GM12878 (cell line): ENCODE data around the gene DNAJC19. TPM values are rescaled to one million over a fixed set of nuclear protein-coding genes. Genes with fewer than 3 reads are reported as not detected.

Experiments
- ATAC-seq: fragments of 200-7000 bp; cut with Tn5 transposase; 3 replicates; pipeline ENCODE4 v1.9.1; 2020; ENCODE audit warnings: mild to moderate bottlenecking, moderate library complexity
- BruUV-seq: library from RNA; stranded (reverse); fragments of 400-500 nt; replicated peaks from 2 replicates; lab custom pipeline; 2021; lab: Mats Ljungman, UMichigan
- CTCF ChIA-PET: fragments of 300-600 bp; sonication (Branson Sonifier 250); formaldehyde crosslinking; extraction: SDS; loops from one replicate; lab custom pipeline; 2021; ENCODE audit warnings: inconsistent platforms; lab: Yijun Ruan, JAX
- POLR2A ChIA-PET: fragments of 350-600 bp; formaldehyde crosslinking; extraction: SDS; loops from one replicate; lab custom pipeline; 2021; ENCODE audit warnings: inconsistent platforms; lab: Charles Lee
- RAD21 ChIA-PET: fragments of 300-600 bp; sonication (Branson Sonifier 250); formaldehyde crosslinking; loops from one replicate; lab custom pipeline; 2023; ENCODE audit warnings: antibody characterized with exemption; ENCODE audit not compliant: unreplicated experiment; lab: Charles Lee
- SMC1A ChIA-PET: fragments of 300-600 bp; sonication (Branson Sonifier 250); formaldehyde crosslinking; loops from one replicate; lab custom pipeline; 2023; ENCODE audit not compliant: unreplicated experiment, uncharacterized antibody; lab: Charles Lee
- DNase-seq: peaks from one replicate; pipeline ENCODE4 v3.0.0-alpha.2; 2011; ENCODE audit warnings: low read depth, low spot score
- FAIRE-seq: peaks from 3 replicates; lab custom pipeline; 2011; peaks lifted over from hg19 to GRCh38; lab: Jason Lieb, UNC
- H2AFZ ChIP-seq: 2 replicates; pipeline ENCODE4 v1.6.0; 2011; ENCODE audit warnings: low read depth, low read length, control low read depth; ENCODE audit not compliant: control insufficient read depth
- H3K27ac ChIP-seq: 2 replicates; pipeline ENCODE4 v1.5.1; 2011; ENCODE audit warnings: control low read depth; ENCODE audit not compliant: control insufficient read depth, insufficient read depth
- H3K27me3 ChIP-seq, 2 experiments: replicated peaks in 1 of 2; 2 replicates each; pipeline versions ENCODE4 v1.6.0 to v1.6.1; 2011; ENCODE audit warnings: low read length in 1 of 2; ENCODE audit not compliant: control insufficient read depth in 2 of 2, insufficient read depth in 2 of 2
- H3K36me3 ChIP-seq, 2 experiments: 2 replicates each; pipeline ENCODE4 v1.5.1; 2011; ENCODE audit warnings: low read length in 1 of 2; ENCODE audit not compliant: control insufficient read depth in 2 of 2, insufficient read depth in 2 of 2
- H3K4me1 ChIP-seq: 2 replicates; pipeline ENCODE4 v1.6.1; 2011; ENCODE audit warnings: mild to moderate bottlenecking, low read length, moderate library complexity, mixed read lengths; ENCODE audit not compliant: control insufficient read depth, insufficient read depth
- H3K4me2 ChIP-seq: 2 replicates; pipeline ENCODE4 v1.6.0; 2011; ENCODE audit warnings: control low read depth; ENCODE audit not compliant: control insufficient read depth, insufficient read depth
- H3K4me3 ChIP-seq: fragments of 200-600 bp; sonication (generic); 2 replicates; pipeline ENCODE4 v1.5.1; 2016
- H3K79me2 ChIP-seq: 2 replicates; pipeline ENCODE4 v1.6.0; 2011; ENCODE audit warnings: low read length; ENCODE audit not compliant: control insufficient read depth, insufficient read depth
- H3K9ac ChIP-seq: 2 replicates; pipeline ENCODE4 v1.8.0; 2011; ENCODE audit warnings: low read length, control low read depth, mixed read lengths; ENCODE audit not compliant: control insufficient read depth, insufficient read depth
- H3K9me3 ChIP-seq: replicated peaks from 3 replicates; pipeline ENCODE4 v1.5.1; 2011; ENCODE audit warnings: mild to moderate bottlenecking, low read length; ENCODE audit not compliant: control insufficient read depth, insufficient read depth
- H4K20me1 ChIP-seq: 2 replicates; pipeline ENCODE4 v1.6.0; 2011; ENCODE audit not compliant: control insufficient read depth, insufficient read depth
- CUX1 ChIP-seq: IDR thresholded peaks from 2 replicates; pipeline ENCODE4 v1.6.1; 2012; ENCODE audit warnings: improper control_type of control experiment, low read depth, low read length; ENCODE audit not compliant: insufficient replicate concordance
- E4F1 ChIP-seq: fragments of 450-650 bp; IDR thresholded peaks from 2 replicates; pipeline ENCODE4 v1.6.1; 2018; ENCODE audit warnings: borderline replicate concordance, mild to moderate bottlenecking; ENCODE audit not compliant: partially characterized antibody
- EED ChIP-seq: sonication (generic); IDR thresholded peaks from 2 replicates; pipeline ENCODE4 v1.6.1; 2016; ENCODE audit warnings: antibody characterized with exemption, low read depth
- ETV6 ChIP-seq, 2 experiments: fragments of 450-650 bp in 1 of 2; IDR thresholded peaks in 1 of 2; conservative IDR thresholded peaks in 1 of 2; 2 replicates each; pipeline ENCODE4 v1.6.1; 2014; ENCODE audit warnings: antibody characterized with exemption in 1 of 2, borderline replicate concordance in 1 of 2, low read depth in 1 of 2, mild to moderate bottlenecking in 1 of 2, moderate library complexity in 1 of 2
- FOXM1 ChIP-seq: IDR thresholded peaks from 2 replicates; pipeline ENCODE4 v1.6.1; 2012; ENCODE audit warnings: low read depth, mild to moderate bottlenecking, inconsistent platforms, low read length, moderate library complexity
- IRF5 ChIP-seq: fragments of 450-650 bp; IDR thresholded peaks from 2 replicates; pipeline ENCODE4 v1.6.1; 2017; ENCODE audit warnings: borderline replicate concordance
- MEF2A ChIP-seq: IDR thresholded peaks from 2 replicates; pipeline ENCODE4 v1.6.1; 2011; ENCODE audit warnings: low read depth, mild to moderate bottlenecking, low read length, moderate library complexity; ENCODE audit not compliant: insufficient read depth
- NBN ChIP-seq: fragments of 450-650 bp; IDR thresholded peaks from 2 replicates; pipeline ENCODE4 v1.6.1; 2016
- RELB ChIP-seq: fragments of 450-650 bp; IDR thresholded peaks from 2 replicates; pipeline ENCODE4 v1.6.1; 2017; ENCODE audit warnings: low read depth, mild to moderate bottlenecking, moderate library complexity
- SMAD5 ChIP-seq: IDR thresholded peaks from 2 replicates; pipeline ENCODE4 v1.6.1; 2016; ENCODE audit warnings: antibody characterized with exemption, low read depth
- ZBTB33 ChIP-seq: fragments of 450-650 bp; IDR thresholded peaks from 2 replicates; pipeline ENCODE4 v1.6.1; 2017; ENCODE audit warnings: mild to moderate bottlenecking
- WGBS: methylation state at CpG from one replicate; pipeline ENCODE4 v1.1.6; 2016; ENCODE audit warnings: low lambda C conversion rate; ENCODE audit not compliant: insufficient replicate concordance, insufficient coverage; ENCODE audit errors: missing lambda C conversion rate; 5-methylcytosine and 5-hydroxymethylcytosine counted together
- in situ Hi-C: fragments of 300-500 bp; cut with MboI; formaldehyde crosslinking; loops from 9 replicates; pipeline ENCODE4 v1.14.3; 2018; ENCODE audit warnings: mixed read lengths
- intact Hi-C: fragments of 100-400 bp; cut with micrococcal nuclease; formaldehyde crosslinking; loops from one replicate; pipeline ENCODE4 v1.14.2; 2022; ENCODE audit not compliant: unreplicated experiment
- polyA plus RNA-seq, 11 experiments: library from polyadenylated mRNA; depleted of rRNA in 4 of 11; unstranded in 6 of 11; stranded (reverse) in 5 of 11; fragments of >200 nt; fragmentation: Nextera tagmentation in 4 of 11; fragmentation: Illumina TruSeq in 1 of 11; extraction: Ambion mirVana in 4 of 11; extraction: Trizol in 1 of 11; gene quantifications; 1 replicate in 1 of 11; 2 replicates in 10 of 11; pipeline versions ENCODE4 v1.2.1 to v1.2.3, GENCODE V29; 2011 to 2016; ENCODE audit warnings: inconsistent platforms in 2 of 11, missing spikeins in 2 of 11, low read depth in 1 of 11
- total RNA-seq, 4 experiments: library from RNA; depleted of rRNA in 3 of 4; stranded (reverse); fragments of >200 nt in 3 of 4; fragmentation: Illumina TruSeq in 1 of 4; extraction: Trizol in 1 of 4; gene quantifications; 2 replicates each; pipeline versions ENCODE4 v1.2.1 to v1.2.3, GENCODE V29; 2013 to 2021

DNAJC19 gene
- total and polyA plus RNA-seq, 10 of the 15 experiments (the other 5 are each of a cell fraction or from before 2014, with no cell fraction given): 29.8 to 136 (median 51.3) TPM

GRCh38 chr3:181017690-181018089 lies 28.2 kb upstream of the DNAJC19 start:
- H3K4me2 ChIP-seq: no peak overlapping the region
- H3K27ac ChIP-seq: no peak overlapping the region
- no peaks in the 10 kb centered on the region for H4K20me1 ChIP-seq
- no TSS peak for BruUV-seq
- in situ Hi-C loops (no loop called here), intact Hi-C loops (loop anchor here (10.0 kb wide), 1 partner anchor 213 kb away; no protein-coding TSS in a partner anchor)
- RAD21 ChIA-PET: no interaction called here
- H3K9ac ChIP-seq: no peak overlapping the region
- no peaks in the 10 kb centered on the region for H3K27me3 ChIP-seq
- DNase-seq (no peak), FAIRE-seq (no peak), ATAC-seq (no peak)
- no peaks in the 10 kb centered on the region for H3K79me2 ChIP-seq
- H3K9me3 ChIP-seq: no peaks in the 10 kb centered on the region
- WGBS: 34% methylated on average over 2 of the region's 2 CpGs
- no peaks in the 10 kb centered on the region for H3K36me3 ChIP-seq
- POLR2A ChIA-PET: no interaction called here
- SMC1A ChIA-PET: no interaction called here
- no peaks in the 10 kb centered on the region for H3K4me1 ChIP-seq
- H3K4me3 ChIP-seq: no peak overlapping the region
- CTCF ChIA-PET: no interaction called here
- no peak overlapping the region for H2AFZ ChIP-seq
- TF ChIP-seq CUX1: no peak
- TF ChIP-seq IRF5: no peak
- TF ChIP-seq ETV6 (conservative IDR thresholded peaks at IDR 0.05 in 1 of 2, IDR thresholded peaks at IDR 0.05 in 1 of 2; ENCODE audit: borderline replicate concordance in 1 of 2, low read depth in 1 of 2): no peak
- no peak for TF ChIP-seq ZBTB33
- no peak for TF ChIP-seq RELB
- TF ChIP-seq E4F1: no peak
- no peak for TF ChIP-seq EED
- TF ChIP-seq NBN: no peak
- no peak for TF ChIP-seq SMAD5
- TF ChIP-seq FOXM1: no peak
- no peak for TF ChIP-seq MEF2A
